ENCODE measurements around the gene PACS2.

DNA sequence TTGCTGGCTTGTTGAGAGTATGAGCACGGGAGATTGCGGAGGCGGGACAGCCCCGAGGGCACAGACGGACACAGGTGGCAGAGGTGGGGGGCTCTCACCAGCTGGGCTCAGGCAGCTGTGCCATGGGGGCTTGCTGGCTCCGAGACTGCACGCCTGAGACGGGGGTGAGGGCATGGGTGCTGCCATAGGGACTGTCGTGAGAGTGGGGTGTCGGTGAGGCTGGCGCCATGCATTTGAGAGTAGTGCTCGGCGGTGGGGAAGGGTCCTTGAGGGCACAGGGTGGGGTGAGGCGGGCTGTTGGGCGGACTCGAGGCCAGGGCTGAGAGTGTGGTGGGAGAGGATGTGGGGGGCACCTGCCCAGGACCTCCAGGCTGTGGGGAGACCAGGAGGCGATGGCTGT is 43.1 kb downstream of the PACS2 start:
- TF ChIP-seq, protein P1, sequence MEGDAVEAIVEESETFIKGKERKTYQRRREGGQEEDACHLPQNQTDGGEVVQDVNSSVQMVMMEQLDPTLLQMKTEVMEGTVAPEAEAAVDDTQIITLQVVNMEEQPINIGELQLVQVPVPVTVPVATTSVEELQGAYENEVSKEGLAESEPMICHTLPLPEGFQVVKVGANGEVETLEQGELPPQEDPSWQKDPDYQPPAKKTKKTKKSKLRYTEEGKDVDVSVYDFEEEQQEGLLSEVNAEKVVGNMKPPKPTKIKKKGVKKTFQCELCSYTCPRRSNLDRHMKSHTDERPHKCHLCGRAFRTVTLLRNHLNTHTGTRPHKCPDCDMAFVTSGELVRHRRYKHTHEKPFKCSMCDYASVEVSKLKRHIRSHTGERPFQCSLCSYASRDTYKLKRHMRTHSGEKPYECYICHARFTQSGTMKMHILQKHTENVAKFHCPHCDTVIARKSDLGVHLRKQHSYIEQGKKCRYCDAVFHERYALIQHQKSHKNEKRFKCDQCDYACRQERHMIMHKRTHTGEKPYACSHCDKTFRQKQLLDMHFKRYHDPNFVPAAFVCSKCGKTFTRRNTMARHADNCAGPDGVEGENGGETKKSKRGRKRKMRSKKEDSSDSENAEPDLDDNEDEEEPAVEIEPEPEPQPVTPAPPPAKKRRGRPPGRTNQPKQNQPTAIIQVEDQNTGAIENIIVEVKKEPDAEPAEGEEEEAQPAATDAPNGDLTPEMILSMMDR (IDR thresholded peaks at IDR 0.05) = no peak
- TF ChIP-seq POLR2A (IDR thresholded peaks at IDR 0.05) = no peak

Data from prostate gland (tissue), 2 donors.